HPDE6-E6E7 (cell line): ENCODE measurements around the gene SERPIND1.
"Not testable (repeated sequence)": the region's sequence is repeated elsewhere in the genome, so short reads cannot be mapped to it uniquely, and the experiment has no call there.

Source experiments
- DNase-seq: peaks from one replicate; pipeline ENCODE4 v3.0.0; 2011; ENCODE audit warnings: missing footprints; ENCODE audit errors: extremely low spot score

Gene SERPIND1

GRCh38 chr22:20813056-20813455, 39.1 kb downstream of the SERPIND1 start:
- DNase-seq: no peak

GRCh38 chr22:20814221-20814808, 40.4 kb downstream of the SERPIND1 start:
- DNase-seq: no peak

GRCh38 chr22:20815477-20816050, 41.7 kb downstream of the SERPIND1 start:
- DNase-seq: no peak

GRCh38 chr22:20816559-20816958, 42.6 kb downstream of the SERPIND1 start:
- no peak for DNase-seq

- no peak for DNase-seq
Measured at GRCh38 chr22:20818471-20818870, 44.6 kb downstream of the SERPIND1 start.

- DNase-seq: no peak
Measured at GRCh38 chr22:20819471-20819870, 45.6 kb downstream of the SERPIND1 start.

- DNase-seq: not testable (repeated sequence)
Measured at GRCh38 chr22:20821717-20822239, 47.9 kb downstream of the SERPIND1 start.

GRCh38 chr22:20822240-20822639, 48.3 kb downstream of the SERPIND1 start:
- no peak for DNase-seq

- DNase-seq: no peak
Measured at GRCh38 chr22:20823264-20823663, 49.4 kb downstream of the SERPIND1 start.

GRCh38 chr22:20825216-20825615, 51.3 kb downstream of the SERPIND1 start:
- DNase-seq: not testable (repeated sequence)

GRCh38 chr22:20825624-20826023, 51.7 kb downstream of the SERPIND1 start:
- no peak for DNase-seq

GRCh38 chr22:20826373-20827152, 52.6 kb downstream of the SERPIND1 start:
- not testable (repeated sequence) for DNase-seq

GRCh38 chr22:20829491-20830134, 55.7 kb downstream of the SERPIND1 start:
- no peak for DNase-seq

GRCh38 chr22:20833225-20833665, 59.3 kb downstream of the SERPIND1 start:
- DNase-seq: no peak

GRCh38 chr22:20834206-20834605, 60.3 kb downstream of the SERPIND1 start:
- DNase-seq: no peak

GRCh38 chr22:20834725-20835124, 60.8 kb downstream of the SERPIND1 start:
- no peak for DNase-seq
